GM12878 (cell line): ENCODE data around the gene PCDHGB2. TPM values are rescaled to one million over a fixed set of nuclear protein-coding genes. Genes with fewer than 3 reads are reported as not detected.

Experiments
- MXI1 ChIP-seq: fragments of 150-350 bp; IDR thresholded peaks from 2 replicates; pipeline ENCODE4 v1.6.1; 2011; ENCODE audit warnings: low read depth, mild to moderate bottlenecking, inconsistent platforms, low read length, improper control_type of control experiment
- polyA plus RNA-seq, 11 experiments: library from polyadenylated mRNA; depleted of rRNA in 4 of 11; unstranded in 6 of 11; stranded (reverse) in 5 of 11; fragments of >200 nt; fragmentation: Nextera tagmentation in 4 of 11; fragmentation: Illumina TruSeq in 1 of 11; extraction: Ambion mirVana in 4 of 11; extraction: Trizol in 1 of 11; gene quantifications; 1 replicate in 1 of 11; 2 replicates in 10 of 11; pipeline versions ENCODE4 v1.2.1 to v1.2.3, GENCODE V29; 2011 to 2016; ENCODE audit warnings: inconsistent platforms in 2 of 11, missing spikeins in 2 of 11, low read depth in 1 of 11
- total RNA-seq, 4 experiments: library from RNA; depleted of rRNA in 3 of 4; stranded (reverse); fragments of >200 nt in 3 of 4; fragmentation: Illumina TruSeq in 1 of 4; extraction: Trizol in 1 of 4; gene quantifications; 2 replicates each; pipeline versions ENCODE4 v1.2.1 to v1.2.3, GENCODE V29; 2013 to 2021
- TF ChIP-seq, protein P1 (sequence below): fragments of 450-650 bp; IDR thresholded peaks from 2 replicates; pipeline ENCODE4 v1.6.1; 2017; ENCODE audit warnings: mild to moderate bottlenecking, low read depth, inconsistent platforms; ENCODE audit not compliant: poor library complexity, severe bottlenecking
- TF ChIP-seq, protein P2 (sequence below): IDR thresholded peaks from 2 replicates; pipeline ENCODE4 v1.6.1; 2012; ENCODE audit warnings: improper control_type of control experiment, low read depth, low read length; ENCODE audit not compliant: insufficient replicate concordance
- TF ChIP-seq, protein P3 (sequence below): IDR thresholded peaks from 2 replicates; pipeline ENCODE4 v1.6.1; 2012; ENCODE audit warnings: low read depth, low read length, improper control_type of control experiment

Gene PCDHGB2
- total and polyA plus RNA-seq, 10 of the 15 experiments (the other 5 are each of a cell fraction or from before 2014, with no cell fraction given) = 0.06 to 0.38 (median 0.19) TPM; not detected in 2

DNA sequence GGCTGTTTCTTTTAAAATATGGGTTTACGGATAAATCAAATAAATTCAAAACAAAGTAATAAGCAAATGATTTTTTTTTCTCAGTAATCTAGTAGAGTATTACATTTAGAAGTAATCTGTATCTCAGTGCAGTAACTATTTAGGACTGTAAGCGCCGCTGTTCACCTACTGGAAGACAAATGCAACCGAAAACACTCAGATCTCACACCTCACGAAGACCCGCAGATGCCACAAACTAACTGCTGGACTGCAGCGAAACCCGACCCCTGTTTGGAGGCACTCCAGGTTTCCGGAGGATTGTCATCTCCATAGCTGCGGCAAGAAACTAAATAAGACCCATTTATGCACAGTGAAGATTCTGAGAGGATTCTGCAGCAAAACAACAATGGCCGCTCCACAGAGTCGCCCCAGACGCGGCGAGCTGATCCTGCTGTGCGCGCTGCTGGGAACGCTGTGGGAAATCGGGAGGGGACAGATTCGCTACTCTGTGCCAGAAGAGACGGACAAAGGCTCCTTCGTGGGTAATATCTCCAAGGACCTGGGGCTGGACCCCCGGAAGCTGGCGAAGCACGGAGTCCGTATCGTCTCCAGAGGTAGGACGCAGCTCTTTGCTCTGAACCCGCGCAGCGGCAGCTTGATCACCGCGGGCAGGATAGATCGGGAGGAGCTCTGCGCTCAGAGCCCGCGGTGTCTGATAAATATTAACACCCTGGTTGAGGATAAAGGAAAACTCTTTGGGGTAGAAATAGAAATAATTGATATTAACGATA lies 32.8 kb downstream of the PCDHGB2 start, which contains the start of gene PCDHGA8 (continued):
- TF ChIP-seq, protein P1, sequence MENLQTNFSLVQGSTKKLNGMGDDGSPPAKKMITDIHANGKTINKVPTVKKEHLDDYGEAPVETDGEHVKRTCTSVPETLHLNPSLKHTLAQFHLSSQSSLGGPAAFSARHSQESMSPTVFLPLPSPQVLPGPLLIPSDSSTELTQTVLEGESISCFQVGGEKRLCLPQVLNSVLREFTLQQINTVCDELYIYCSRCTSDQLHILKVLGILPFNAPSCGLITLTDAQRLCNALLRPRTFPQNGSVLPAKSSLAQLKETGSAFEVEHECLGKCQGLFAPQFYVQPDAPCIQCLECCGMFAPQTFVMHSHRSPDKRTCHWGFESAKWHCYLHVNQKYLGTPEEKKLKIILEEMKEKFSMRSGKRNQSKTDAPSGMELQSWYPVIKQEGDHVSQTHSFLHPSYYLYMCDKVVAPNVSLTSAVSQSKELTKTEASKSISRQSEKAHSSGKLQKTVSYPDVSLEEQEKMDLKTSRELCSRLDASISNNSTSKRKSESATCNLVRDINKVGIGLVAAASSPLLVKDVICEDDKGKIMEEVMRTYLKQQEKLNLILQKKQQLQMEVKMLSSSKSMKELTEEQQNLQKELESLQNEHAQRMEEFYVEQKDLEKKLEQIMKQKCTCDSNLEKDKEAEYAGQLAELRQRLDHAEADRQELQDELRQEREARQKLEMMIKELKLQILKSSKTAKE = no peak
- no peak for TF ChIP-seq MXI1
- TF ChIP-seq, protein P2, sequence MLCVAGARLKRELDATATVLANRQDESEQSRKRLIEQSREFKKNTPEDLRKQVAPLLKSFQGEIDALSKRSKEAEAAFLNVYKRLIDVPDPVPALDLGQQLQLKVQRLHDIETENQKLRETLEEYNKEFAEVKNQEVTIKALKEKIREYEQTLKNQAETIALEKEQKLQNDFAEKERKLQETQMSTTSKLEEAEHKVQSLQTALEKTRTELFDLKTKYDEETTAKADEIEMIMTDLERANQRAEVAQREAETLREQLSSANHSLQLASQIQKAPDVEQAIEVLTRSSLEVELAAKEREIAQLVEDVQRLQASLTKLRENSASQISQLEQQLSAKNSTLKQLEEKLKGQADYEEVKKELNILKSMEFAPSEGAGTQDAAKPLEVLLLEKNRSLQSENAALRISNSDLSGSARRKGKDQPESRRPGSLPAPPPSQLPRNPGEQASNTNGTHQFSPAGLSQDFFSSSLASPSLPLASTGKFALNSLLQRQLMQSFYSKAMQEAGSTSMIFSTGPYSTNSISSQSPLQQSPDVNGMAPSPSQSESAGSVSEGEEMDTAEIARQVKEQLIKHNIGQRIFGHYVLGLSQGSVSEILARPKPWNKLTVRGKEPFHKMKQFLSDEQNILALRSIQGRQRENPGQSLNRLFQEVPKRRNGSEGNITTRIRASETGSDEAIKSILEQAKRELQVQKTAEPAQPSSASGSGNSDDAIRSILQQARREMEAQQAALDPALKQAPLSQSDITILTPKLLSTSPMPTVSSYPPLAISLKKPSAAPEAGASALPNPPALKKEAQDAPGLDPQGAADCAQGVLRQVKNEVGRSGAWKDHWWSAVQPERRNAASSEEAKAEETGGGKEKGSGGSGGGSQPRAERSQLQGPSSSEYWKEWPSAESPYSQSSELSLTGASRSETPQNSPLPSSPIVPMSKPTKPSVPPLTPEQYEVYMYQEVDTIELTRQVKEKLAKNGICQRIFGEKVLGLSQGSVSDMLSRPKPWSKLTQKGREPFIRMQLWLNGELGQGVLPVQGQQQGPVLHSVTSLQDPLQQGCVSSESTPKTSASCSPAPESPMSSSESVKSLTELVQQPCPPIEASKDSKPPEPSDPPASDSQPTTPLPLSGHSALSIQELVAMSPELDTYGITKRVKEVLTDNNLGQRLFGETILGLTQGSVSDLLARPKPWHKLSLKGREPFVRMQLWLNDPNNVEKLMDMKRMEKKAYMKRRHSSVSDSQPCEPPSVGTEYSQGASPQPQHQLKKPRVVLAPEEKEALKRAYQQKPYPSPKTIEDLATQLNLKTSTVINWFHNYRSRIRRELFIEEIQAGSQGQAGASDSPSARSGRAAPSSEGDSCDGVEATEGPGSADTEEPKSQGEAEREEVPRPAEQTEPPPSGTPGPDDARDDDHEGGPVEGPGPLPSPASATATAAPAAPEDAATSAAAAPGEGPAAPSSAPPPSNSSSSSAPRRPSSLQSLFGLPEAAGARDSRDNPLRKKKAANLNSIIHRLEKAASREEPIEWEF = no peak
- TF ChIP-seq, protein P3, sequence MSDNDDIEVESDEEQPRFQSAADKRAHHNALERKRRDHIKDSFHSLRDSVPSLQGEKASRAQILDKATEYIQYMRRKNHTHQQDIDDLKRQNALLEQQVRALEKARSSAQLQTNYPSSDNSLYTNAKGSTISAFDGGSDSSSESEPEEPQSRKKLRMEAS = no peak
